ENCODE data around the gene DOP1B. TPM values are rescaled to one million over a fixed set of nuclear protein-coding genes. Genes with fewer than 3 reads are reported as not detected.
A peak's percentile ranks its signal among the peaks of the same experiment; 100 is the strongest.
"Not testable (repeated sequence)": the region's sequence is repeated elsewhere in the genome, so short reads cannot be mapped to it uniquely, and the experiment has no call there.

Gene DOP1B
- total RNA-seq, 5 donors from 2014 or later (not counting 1 experiment from before 2014, with no cell fraction given) = 18.4 to 26.3 (median 23.1) TPM

DNA sequence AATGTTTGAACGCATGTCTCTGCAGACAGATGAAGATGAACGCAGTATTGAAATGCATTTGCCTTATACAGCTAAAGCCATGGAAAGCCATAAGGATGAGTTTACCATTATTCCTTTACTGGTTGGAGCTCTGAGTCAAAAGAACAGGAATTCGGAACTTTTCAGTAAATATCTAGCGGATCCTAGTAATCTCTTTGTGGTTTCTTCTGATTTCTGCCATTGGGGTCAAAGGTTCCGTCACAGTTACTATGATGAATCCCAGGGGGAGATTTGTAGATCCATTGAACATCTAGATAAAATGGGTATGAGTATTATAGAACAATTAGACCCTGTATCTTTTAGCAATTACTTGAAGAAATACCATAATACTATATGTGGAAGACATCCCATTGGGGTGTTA lies 25.8 kb upstream of the DOP1B start:
- CTCF ChIA-PET = interaction anchor here in 1 of 2 donors (0.6 kb wide), 1 partner anchor 21 kb away, joined by 3 read pairs; no protein-coding TSS in a partner anchor
- no CpG with 5 or more reads among the region's 5 CpGs for WGBS (ENCODE audit: insufficient coverage)

GRCh38 chr21:36132696-36133095 lies 23.9 kb upstream of the DOP1B start:
- ChIA-PET CTCF (interaction anchor here (0.5 to 1.1 kb wide), 3 partner anchors 8 to 41 kb away, joined by 3 to 4 read pairs (median 3); no protein-coding TSS in a partner anchor), POLR2A (no interaction called here)
- DNase-seq = no peak
- ATAC-seq (replicated peaks in 1 of 4) = no peak
- H3K27ac Mint-ChIP-seq = no peak overlapping the region
- no peaks in the 10 kb centered on the region for H3K27me3 Mint-ChIP-seq
- no peaks in the 10 kb centered on the region for H3K36me3 Mint-ChIP-seq
- peaks cover 27 to 34% (median 33%) of the 10 kb centered on the region in 3 donors for H3K4me1 Mint-ChIP-seq
- H3K36me3 ChIP-seq (ENCODE audit: control insufficient read depth in 2 of 2, extremely low read depth in 1 of 2, insufficient read depth in 1 of 2, low read length in 1 of 2) = no peaks in the 10 kb centered on the region
- peaks cover 0 to 8% of the 10 kb centered on the region in 2 experiments for H3K27me3 ChIP-seq (replicated peaks in 1 of 2; ENCODE audit: control insufficient read depth in 2 of 2, extremely low read depth in 1 of 2, insufficient read depth in 2 of 2, low read length in 1 of 2)
- no peak overlapping the region for H3K4me3 Mint-ChIP-seq
- WGBS (ENCODE audit: insufficient coverage) = 93% methylated on average over 4 of the region's 8 CpGs
- no peak overlapping the region for H3K27ac ChIP-seq (ENCODE audit: low read length)
- H3K9me3 Mint-ChIP-seq = no peaks in the 10 kb centered on the region
- no peaks in the 10 kb centered on the region for H3K9me3 ChIP-seq
- peaks cover 4 to 32% of the 10 kb centered on the region in 2 experiments for H3K4me1 ChIP-seq (ENCODE audit: control insufficient read depth in 1 of 2, extremely low read depth in 1 of 2, insufficient read depth in 2 of 2, low read length in 2 of 2)
- no peak overlapping the region for H3K4me3 ChIP-seq (ENCODE audit: control insufficient read depth in 1 of 2, extremely low read depth in 1 of 2, low read length in 1 of 2)

More for the DNA sequence above, 25.8 kb upstream of the DOP1B start:
- H3K4me3 ChIP-seq (ENCODE audit: control insufficient read depth in 1 of 2, extremely low read depth in 1 of 2, low read length in 1 of 2); H3K36me3 ChIP-seq (ENCODE audit: control insufficient read depth in 2 of 2, extremely low read depth in 1 of 2, insufficient read depth in 1 of 2, low read length in 1 of 2); H3K27ac Mint-ChIP-seq; H3K36me3 Mint-ChIP-seq; H3K27ac ChIP-seq (ENCODE audit: low read length); H3K9me3 Mint-ChIP-seq; H3K9me3 ChIP-seq; POLR2A ChIA-PET; DNase-seq; H3K27me3 ChIP-seq (replicated peaks in 1 of 2; ENCODE audit: control insufficient read depth in 2 of 2, extremely low read depth in 1 of 2, insufficient read depth in 2 of 2, low read length in 1 of 2); H3K27me3 Mint-ChIP-seq; ATAC-seq (replicated peaks in 1 of 4): not testable (repeated sequence)
- H3K4me3 Mint-ChIP-seq = peak overlapping the region; percentile 77 to 91 (median 88)
- H3K4me1 ChIP-seq (ENCODE audit: control insufficient read depth in 1 of 2, extremely low read depth in 1 of 2, insufficient read depth in 2 of 2, low read length in 2 of 2) = peaks cover 4 to 19% of the 10 kb centered on the region in 2 experiments
- peaks cover 21 to 32% (median 30%) of the 10 kb centered on the region in 3 donors for H3K4me1 Mint-ChIP-seq

DNA sequence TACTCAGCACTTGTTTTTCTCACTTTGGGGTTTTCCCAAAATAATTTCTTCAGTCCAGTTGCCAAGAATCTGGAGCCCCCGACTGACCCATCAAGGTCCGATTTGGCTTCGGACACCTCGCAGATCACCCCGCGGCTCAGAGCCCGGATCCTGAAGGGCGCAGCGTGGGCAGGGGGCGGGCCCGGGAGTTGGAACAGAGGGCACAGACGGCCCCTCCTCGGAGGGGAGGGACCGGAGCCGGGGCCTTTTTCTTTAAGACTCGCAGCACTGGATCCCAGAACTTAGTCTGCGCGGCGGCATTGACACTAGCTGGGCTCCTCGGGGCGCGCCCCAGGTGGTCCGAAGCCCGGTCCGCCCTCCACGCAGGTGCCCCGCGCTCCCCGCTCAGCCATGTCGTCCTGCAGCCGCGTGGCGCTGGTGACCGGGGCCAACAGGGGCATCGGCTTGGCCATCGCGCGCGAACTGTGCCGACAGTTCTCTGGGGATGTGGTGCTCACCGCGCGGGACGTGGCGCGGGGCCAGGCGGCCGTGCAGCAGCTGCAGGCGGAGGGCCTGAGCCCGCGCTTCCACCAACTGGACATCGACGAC lies 21.7 kb upstream of the DOP1B start, which contains the start of gene CBR3:
Gene CBR3 (plus strand): TSS at position 277 of the 588 bp plus-strand sequence. CDS start 114 bp downstream, at position 391.
- DNase-seq (peak in 26 of 35 experiments; percentile 22 to 63 (median 37)), ATAC-seq (replicated peaks in 1 of 4) (peak; percentile 48 to 59 (median 55))
- no peaks in the 10 kb centered on the region for H3K36me3 ChIP-seq (ENCODE audit: control insufficient read depth in 2 of 2, extremely low read depth in 1 of 2, insufficient read depth in 1 of 2, low read length in 1 of 2)
- peaks cover 4 to 28% of the 10 kb centered on the region in 2 experiments for H3K4me1 ChIP-seq (ENCODE audit: control insufficient read depth in 1 of 2, extremely low read depth in 1 of 2, insufficient read depth in 2 of 2, low read length in 2 of 2)
- peak within 1 kb of the TSS; percentile 76 to 85 for H3K4me3 ChIP-seq (ENCODE audit: control insufficient read depth in 1 of 2, extremely low read depth in 1 of 2, low read length in 1 of 2)
- peak within 1 kb of the TSS; percentile 49 for H3K27ac ChIP-seq (ENCODE audit: low read length)
- Mint-ChIP-seq H3K27ac (peak within 1 kb of the TSS; percentile 89 to 91), H3K36me3 (peaks cover 3% of the 10 kb centered on the region), H3K9me3 (no peaks in the 10 kb centered on the region), H3K27me3 (no peaks in the 10 kb centered on the region), H3K4me3 (peak within 1 kb of the TSS; percentile 86 to 95 (median 90)), H3K4me1 (peaks cover 23 to 28% (median 27%) of the 10 kb centered on the region in 3 donors)
- H3K9me3 ChIP-seq = no peaks in the 10 kb centered on the region
- WGBS (ENCODE audit: insufficient coverage) = under 1% methylated on average over 53 of the region's 53 CpGs
- H3K27me3 ChIP-seq (replicated peaks in 1 of 2; ENCODE audit: control insufficient read depth in 2 of 2, extremely low read depth in 1 of 2, insufficient read depth in 2 of 2, low read length in 1 of 2) = peaks cover 0 to 8% of the 10 kb centered on the region in 2 experiments
- ChIA-PET POLR2A (interaction anchor here in 1 of 2 donors (0.8 kb wide), 1 partner anchor 164 kb away, joined by 3 read pairs; no protein-coding TSS in a partner anchor), CTCF (no interaction called here)

- Mint-ChIP-seq H3K36me3 (peaks cover 3% of the 10 kb centered on the region), H3K4me1 (peaks cover 19 to 24% (median 24%) of the 10 kb centered on the region in 3 donors), H3K27me3 (no peaks in the 10 kb centered on the region), H3K27ac (peak overlapping the region; percentile 89 to 91), H3K4me3 (peak overlapping the region; percentile 86 to 95 (median 90)), H3K9me3 (no peaks in the 10 kb centered on the region)
- ATAC-seq (replicated peaks in 1 of 4) (peak; percentile 80 to 85 (median 84)), DNase-seq (peak in 24 of 35 experiments; percentile 5 to 61 (median 28))
- Histone ChIP-seq H3K27me3 (replicated peaks in 1 of 2; ENCODE audit: control insufficient read depth in 2 of 2, extremely low read depth in 1 of 2, insufficient read depth in 2 of 2, low read length in 1 of 2) (peaks cover 0 to 8% of the 10 kb centered on the region in 2 experiments), H3K4me3 (ENCODE audit: control insufficient read depth in 1 of 2, extremely low read depth in 1 of 2, low read length in 1 of 2) (peak overlapping the region; percentile 76 to 85), H3K9me3 (no peaks in the 10 kb centered on the region), H3K27ac (ENCODE audit: low read length) (peak overlapping the region; percentile 3), H3K4me1 (ENCODE audit: control insufficient read depth in 1 of 2, extremely low read depth in 1 of 2, insufficient read depth in 2 of 2, low read length in 2 of 2) (peaks cover 4 to 27% of the 10 kb centered on the region in 2 experiments), H3K36me3 (ENCODE audit: control insufficient read depth in 2 of 2, extremely low read depth in 1 of 2, insufficient read depth in 1 of 2, low read length in 1 of 2) (no peaks in the 10 kb centered on the region)
- ChIA-PET CTCF (interaction anchor here in 1 of 2 donors (0.6 to 0.8 kb wide), 4 partner anchors 10 to 534 kb away, joined by 3 read pairs; no protein-coding TSS in a partner anchor), POLR2A (interaction anchor here (0.6 to 0.8 kb wide), 2 partner anchors 19 to 164 kb away, joined by 3 read pairs; no protein-coding TSS in a partner anchor)
- WGBS (ENCODE audit: insufficient coverage) = 0% methylated on average over 51 of the region's 60 CpGs
Observed at GRCh38 chr21:36135391-36136102, 21.1 kb upstream of the DOP1B start.

- H3K9me3 Mint-ChIP-seq; H3K27ac ChIP-seq (ENCODE audit: low read length); H3K27me3 ChIP-seq (replicated peaks in 1 of 2; ENCODE audit: control insufficient read depth in 2 of 2, extremely low read depth in 1 of 2, insufficient read depth in 2 of 2, low read length in 1 of 2); H3K36me3 ChIP-seq (ENCODE audit: control insufficient read depth in 2 of 2, extremely low read depth in 1 of 2, insufficient read depth in 1 of 2, low read length in 1 of 2); H3K27me3 Mint-ChIP-seq; H3K9me3 ChIP-seq; H3K36me3 Mint-ChIP-seq; DNase-seq; H3K4me3 ChIP-seq (ENCODE audit: control insufficient read depth in 1 of 2, extremely low read depth in 1 of 2, low read length in 1 of 2); ATAC-seq (replicated peaks in 1 of 4); H3K27ac Mint-ChIP-seq; H3K4me3 Mint-ChIP-seq: not testable (repeated sequence)
- ChIA-PET CTCF (interaction anchor here (0.7 to 1.3 kb wide), 3 partner anchors 56 to 73 kb away, joined by 4 to 6 read pairs (median 4); no protein-coding TSS in a partner anchor), POLR2A (interaction anchor here in 1 of 2 donors (0.6 to 0.7 kb wide), 2 partner anchors 16 to 1037 kb away, joined by 5 to 6 read pairs; no protein-coding TSS in a partner anchor)
- peaks cover 18 to 25% (median 25%) of the 10 kb centered on the region in 3 donors for H3K4me1 Mint-ChIP-seq
- WGBS (ENCODE audit: insufficient coverage) = 96% methylated on average over 8 of the region's 13 CpGs
- H3K4me1 ChIP-seq (ENCODE audit: control insufficient read depth in 1 of 2, extremely low read depth in 1 of 2, insufficient read depth in 2 of 2, low read length in 2 of 2) = peaks cover 6 to 28% of the 10 kb centered on the region in 2 experiments
Observed at GRCh38 chr21:36139791-36140190, 16.8 kb upstream of the DOP1B start.

DNA sequence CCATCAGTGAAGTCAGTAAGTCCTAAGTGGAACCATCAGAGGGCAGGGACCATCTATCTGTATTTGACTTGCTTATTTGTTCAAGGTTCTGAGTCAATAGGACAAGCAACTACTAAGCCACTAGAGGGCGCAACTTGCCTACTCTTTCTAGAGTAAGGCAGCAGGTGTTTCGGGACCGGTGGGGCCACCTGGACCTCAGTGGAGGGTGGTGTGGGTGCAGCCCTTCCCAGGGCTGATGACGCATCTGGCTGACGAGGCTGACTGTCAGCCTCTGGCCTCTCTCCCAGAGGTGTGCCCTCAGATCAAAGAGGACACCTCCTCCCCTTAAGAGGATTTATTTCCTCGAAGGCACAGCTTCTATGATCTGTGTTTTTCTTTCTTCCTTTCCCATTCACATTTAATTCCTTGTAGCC lies 15.1 kb upstream of the DOP1B start:
- POLR2A ChIA-PET = interaction anchor here in 1 of 2 donors (0.7 kb wide), 1 partner anchor 30 kb away, joined by 12 read pairs; no protein-coding TSS in a partner anchor
- no peak overlapping the region for H3K4me3 Mint-ChIP-seq
- CTCF ChIA-PET = interaction anchor here (0.5 to 1.7 kb wide), 12 partner anchors 9 to 713 kb away, joined by 3 to 11 read pairs (median 4); no protein-coding TSS in a partner anchor
- Histone ChIP-seq H3K4me3 (ENCODE audit: control insufficient read depth in 1 of 2, extremely low read depth in 1 of 2, low read length in 1 of 2) (no peak overlapping the region), H3K36me3 (ENCODE audit: control insufficient read depth in 2 of 2, extremely low read depth in 1 of 2, insufficient read depth in 1 of 2, low read length in 1 of 2) (no peaks in the 10 kb centered on the region), H3K27me3 (replicated peaks in 1 of 2; ENCODE audit: control insufficient read depth in 2 of 2, extremely low read depth in 1 of 2, insufficient read depth in 2 of 2, low read length in 1 of 2) (no peaks in the 10 kb centered on the region), H3K4me1 (ENCODE audit: control insufficient read depth in 1 of 2, extremely low read depth in 1 of 2, insufficient read depth in 2 of 2, low read length in 2 of 2) (peaks cover 8 to 35% of the 10 kb centered on the region in 2 experiments), H3K9me3 (no peaks in the 10 kb centered on the region), H3K27ac (ENCODE audit: low read length) (peak overlapping the region; percentile 57)
- peak; percentile 84 to 97 (median 89) for ATAC-seq (replicated peaks in 1 of 4)
- WGBS (ENCODE audit: insufficient coverage) = 13% methylated on average over 4 of the region's 6 CpGs
- H3K9me3 Mint-ChIP-seq = no peaks in the 10 kb centered on the region
- DNase-seq = peak; percentile 52 to 93 (median 80)
- peaks cover 24 to 35% (median 25%) of the 10 kb centered on the region in 3 donors for H3K4me1 Mint-ChIP-seq
- H3K27ac Mint-ChIP-seq = peak overlapping the region; percentile 62 to 76
- H3K27me3 Mint-ChIP-seq = no peaks in the 10 kb centered on the region
- peaks cover 16% of the 10 kb centered on the region for H3K36me3 Mint-ChIP-seq
